HG03066 (cell line): ENCODE data around the gene TEX101.
"Not testable (repeated sequence)": the region's sequence is repeated elsewhere in the genome, so short reads cannot be mapped to it uniquely, and the experiment has no call there.

Source experiments
- ATAC-seq: cut with Tn5 transposase; IDR thresholded peaks from one replicate; pipeline ENCODE4 v1.9.1; 2021; ENCODE audit warnings: low read depth; ENCODE audit not compliant: unreplicated experiment

TEX101 gene

GRCh38 chr19:43414554-43414953 lies at the start of gene TEX101:
TEX101 (plus strand) TSS chr19:43414890; CDS start chr19:43415920, 1,030 bp downstream.
- no peak for ATAC-seq

GRCh38 chr19:43365677-43366076 lies 49.0 kb upstream of the TEX101 start:
- not testable (repeated sequence) for ATAC-seq

- ATAC-seq: no peak
These were observed 46.9 kb upstream of the TEX101 start for GRCh38 chr19:43367822-43368221.

- not testable (repeated sequence) for ATAC-seq
These were observed 45.8 kb upstream of the TEX101 start for GRCh38 chr19:43368897-43369296.

GRCh38 chr19:43371909-43372308 lies 42.8 kb upstream of the TEX101 start:
- ATAC-seq: no peak

GRCh38 chr19:43372462-43372861 lies 42.2 kb upstream of the TEX101 start:
- ATAC-seq: no peak

GRCh38 chr19:43377624-43378023 lies 37.1 kb upstream of the TEX101 start:
- ATAC-seq: not testable (repeated sequence)

GRCh38 chr19:43380008-43380407 lies 34.7 kb upstream of the TEX101 start:
- no peak for ATAC-seq

- ATAC-seq: no peak
These were observed 33.8 kb upstream of the TEX101 start for GRCh38 chr19:43380771-43381386.

- not testable (repeated sequence) for ATAC-seq
These were observed 32.0 kb upstream of the TEX101 start for GRCh38 chr19:43382586-43383216.

- ATAC-seq: not testable (repeated sequence)
These were observed 31.4 kb upstream of the TEX101 start for GRCh38 chr19:43383254-43383653.

- ATAC-seq: not testable (repeated sequence)
These were observed 30.9 kb upstream of the TEX101 start for GRCh38 chr19:43383759-43384158.

GRCh38 chr19:43390903-43391551 lies 23.7 kb upstream of the TEX101 start:
- ATAC-seq: not testable (repeated sequence)

- ATAC-seq: not testable (repeated sequence)
These were observed 23.1 kb upstream of the TEX101 start for GRCh38 chr19:43391552-43391935.

- ATAC-seq: not testable (repeated sequence)
These were observed 21.2 kb upstream of the TEX101 start for GRCh38 chr19:43393501-43393900.

GRCh38 chr19:43395561-43395960 lies 19.1 kb upstream of the TEX101 start:
- no peak for ATAC-seq

GRCh38 chr19:43406297-43406696 lies 8.4 kb upstream of the TEX101 start:
- ATAC-seq: no peak

- ATAC-seq: no peak
These were observed 7.2 kb upstream of the TEX101 start for GRCh38 chr19:43407416-43408005.

- ATAC-seq: no peak
These were observed 6.6 kb upstream of the TEX101 start for GRCh38 chr19:43408043-43408442.

- ATAC-seq: no peak
These were observed 5.3 kb upstream of the TEX101 start for GRCh38 chr19:43409415-43409814.

- no peak for ATAC-seq
These were observed 2.2 kb upstream of the TEX101 start for GRCh38 chr19:43412441-43412840.
